ENCODE measurements around the gene TRAP1.
A peak's percentile ranks its signal among the peaks of the same experiment; 100 is the strongest.

Gene TRAP1

DNA sequence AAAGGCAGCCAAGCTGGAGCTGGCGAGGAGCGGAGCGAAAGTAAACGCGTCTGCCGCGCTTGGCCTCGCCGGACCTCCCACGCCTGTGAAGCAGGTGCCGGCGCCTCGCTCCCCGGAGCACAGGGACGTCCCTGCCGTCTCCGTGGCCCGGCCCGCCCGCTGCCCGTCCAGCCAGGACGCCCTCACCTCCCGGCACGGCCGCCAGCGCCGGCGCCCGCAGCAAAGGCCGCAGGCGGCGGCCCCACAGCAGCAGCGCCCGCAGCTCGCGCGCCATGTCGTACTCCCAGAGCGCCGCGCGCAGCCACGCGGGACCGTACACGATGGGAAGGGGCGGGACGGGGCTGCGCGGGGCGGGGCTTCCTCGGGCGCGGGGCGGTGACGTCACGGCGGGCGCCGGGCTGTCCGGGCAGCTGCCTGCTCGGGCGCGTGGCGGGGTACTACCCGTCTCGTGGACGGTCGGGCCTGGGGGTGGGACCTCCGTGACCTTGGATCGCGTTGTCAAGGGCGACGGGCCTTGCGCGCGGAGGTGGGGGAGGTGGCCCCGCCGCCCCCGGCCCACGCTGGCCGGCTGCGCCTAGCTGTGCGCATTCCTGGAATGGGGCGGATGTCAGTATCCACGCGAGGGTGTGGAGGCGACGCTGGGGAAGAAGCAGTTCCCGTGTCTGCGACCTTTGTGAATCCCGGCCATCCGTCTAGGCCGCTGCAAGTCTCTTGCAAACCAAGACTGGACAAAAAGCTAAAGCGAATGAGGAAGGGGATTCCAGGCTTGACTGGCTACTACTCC is at the start of gene TRAP1:
Gene TRAP1 (minus strand): TSS at position 290 of the 784 bp plus-strand sequence. CDS start 16 bp downstream, at position 274.
- peak; percentile 59 for DNase-seq

- DNase-seq, result no peak
Measured at GRCh38 chr16:3766177-3766576, 48.9 kb upstream of the TRAP1 start.

DNA sequence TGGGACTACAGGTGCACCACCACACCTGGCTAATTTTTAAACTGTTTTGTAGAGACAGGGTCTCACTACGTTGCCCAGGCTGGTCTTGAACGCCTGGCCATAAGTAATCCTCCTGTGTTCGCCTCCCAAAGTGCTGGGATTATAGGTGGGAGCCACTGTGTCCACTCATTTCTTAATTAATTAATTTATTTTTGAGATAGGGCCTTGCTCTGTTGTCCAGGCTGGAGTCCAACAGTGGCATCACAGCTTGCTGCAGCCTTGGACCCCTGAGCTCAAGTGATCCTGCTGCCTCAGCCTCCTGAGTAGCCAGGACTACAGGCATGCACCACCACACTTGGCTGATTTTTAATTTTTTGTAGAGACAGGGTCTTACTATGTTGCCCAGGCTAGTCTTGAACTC is 47.1 kb upstream of the TRAP1 start:
- DNase-seq, result no peak

GRCh38 chr16:3762107-3762750 is 44.9 kb upstream of the TRAP1 start:
- DNase-seq, result no peak

- no peak for DNase-seq
Measured at GRCh38 chr16:3761375-3762106, 44.2 kb upstream of the TRAP1 start.

DNA sequence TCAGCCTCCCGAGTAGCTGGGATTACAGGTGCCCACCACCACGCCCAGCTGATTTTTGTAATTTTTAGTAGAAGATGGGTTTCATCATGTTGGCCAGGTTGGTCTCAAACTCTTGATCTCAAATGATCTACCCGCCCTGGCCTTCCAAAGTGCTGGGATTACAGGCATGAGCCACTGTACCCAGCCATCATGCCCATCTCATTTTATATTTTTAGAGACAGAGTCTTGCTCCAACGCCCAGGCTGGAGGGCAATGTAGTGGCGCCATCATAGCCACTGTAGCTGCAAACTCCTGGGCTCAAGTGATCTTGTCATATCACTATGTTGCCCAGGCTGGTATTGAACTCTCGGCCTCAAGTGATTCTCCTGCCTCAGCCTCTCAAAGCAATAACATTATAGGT is 43.2 kb upstream of the TRAP1 start:
- DNase-seq, result no peak

DNA sequence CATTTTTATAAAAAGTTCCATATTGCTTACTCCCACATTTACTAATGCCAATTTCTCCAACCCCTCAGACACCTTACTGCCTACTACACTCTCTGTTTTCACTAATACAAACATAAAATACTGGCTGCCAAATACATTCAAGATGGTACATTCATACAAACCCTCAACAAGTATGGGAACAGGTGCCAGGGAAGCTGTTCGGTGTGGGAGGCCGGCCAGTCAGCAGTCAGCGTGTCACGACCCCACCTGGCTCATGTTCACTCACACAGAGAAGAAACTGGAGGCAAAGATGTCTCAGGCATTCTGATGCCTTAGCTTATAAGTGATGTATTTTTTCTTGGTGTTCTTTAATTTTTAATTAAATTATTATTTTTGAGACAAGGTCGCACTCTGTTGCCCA is 42.4 kb upstream of the TRAP1 start:
- DNase-seq, result no peak

DNA sequence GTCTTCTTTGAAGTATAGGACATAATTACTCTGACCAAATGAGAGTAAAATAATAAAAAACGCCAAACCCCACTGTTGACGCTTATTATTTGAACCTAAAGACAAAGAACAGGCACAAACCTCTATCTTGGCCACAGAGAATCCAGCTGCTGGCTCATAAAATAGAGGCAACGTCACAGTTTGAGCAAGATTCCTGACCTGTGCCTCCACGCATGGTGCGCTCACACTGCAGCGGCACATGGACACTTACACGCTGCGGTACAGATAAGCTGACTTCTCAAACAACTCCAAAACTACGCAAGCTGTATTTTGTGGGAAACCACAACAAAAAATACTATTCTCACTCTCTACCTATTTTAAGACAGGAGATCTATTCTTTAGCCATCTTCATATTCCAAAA is 38.8 kb upstream of the TRAP1 start:
- DNase-seq, result no peak

DNA sequence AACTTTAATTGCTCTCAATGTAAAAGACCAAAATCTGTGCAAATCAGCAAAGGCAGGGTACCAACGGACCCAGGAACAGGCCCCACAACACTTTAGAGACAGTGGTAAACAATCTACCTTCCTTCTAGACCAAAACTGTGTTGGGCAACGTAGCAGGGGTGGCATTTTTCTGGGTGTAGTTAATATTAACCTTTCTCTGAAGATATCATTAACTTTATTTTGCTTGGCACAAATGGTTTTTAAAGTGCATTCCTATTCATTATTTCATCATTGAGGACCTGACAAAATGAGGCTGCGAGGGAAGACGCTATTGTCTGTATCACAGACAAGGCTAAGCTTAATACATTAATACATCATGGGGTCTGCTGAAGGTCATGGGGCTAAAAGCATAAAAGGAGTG is 37.9 kb upstream of the TRAP1 start:
- DNase-seq, result no peak

- no peak for DNase-seq
Measured at GRCh38 chr16:3754772-3755171, 37.4 kb upstream of the TRAP1 start.

DNA sequence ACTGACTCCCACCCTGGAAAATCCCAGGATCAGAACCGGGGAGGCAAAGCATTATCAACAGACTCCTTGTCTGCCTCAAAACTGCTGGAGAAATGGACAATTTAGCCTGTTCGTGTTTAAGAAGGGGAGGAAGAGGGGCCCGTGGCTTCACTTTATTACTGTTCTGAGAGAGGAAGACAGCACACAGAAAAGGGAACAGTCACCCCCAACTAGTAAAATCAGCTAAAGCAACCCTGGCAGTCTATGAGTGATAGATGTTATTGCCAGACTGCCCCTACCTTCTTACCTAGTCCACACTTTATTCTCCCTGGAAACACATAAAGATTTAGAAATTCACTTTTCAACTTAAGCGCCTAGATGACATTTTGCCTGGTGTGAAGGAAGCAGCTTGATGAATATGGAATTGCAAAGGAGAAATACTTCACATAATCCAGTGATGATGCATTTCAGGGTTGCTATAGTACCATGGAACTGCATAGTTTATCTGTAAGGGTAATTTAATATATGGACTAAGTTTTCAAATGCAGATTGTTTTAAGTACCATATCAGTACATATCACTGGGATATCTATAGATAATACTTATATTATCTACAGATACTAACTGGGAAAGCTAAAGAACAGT is 36.9 kb upstream of the TRAP1 start:
- DNase-seq, result no peak

- DNase-seq, result no peak
Measured at GRCh38 chr16:3752984-3753383, 35.7 kb upstream of the TRAP1 start.

DNA sequence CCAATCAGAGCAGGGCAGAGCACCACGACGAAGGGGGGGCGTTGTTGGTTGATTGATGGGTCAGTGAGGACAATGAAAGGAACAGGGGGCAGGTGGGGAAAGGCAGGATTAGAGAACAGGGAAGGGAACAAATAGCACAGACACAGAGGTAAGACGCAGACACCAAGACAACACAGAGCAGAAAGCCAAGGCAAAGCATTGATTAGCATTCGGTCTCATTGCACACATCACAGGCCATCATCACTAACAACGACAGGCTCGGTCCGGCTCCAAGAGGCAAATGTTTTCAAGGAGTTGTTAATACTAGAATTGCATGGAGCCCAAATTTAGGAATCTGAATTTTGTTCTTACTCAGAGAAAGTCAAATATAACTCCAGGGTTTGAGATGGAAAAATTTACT is 34.6 kb upstream of the TRAP1 start:
- DNase-seq, result no peak

DNA sequence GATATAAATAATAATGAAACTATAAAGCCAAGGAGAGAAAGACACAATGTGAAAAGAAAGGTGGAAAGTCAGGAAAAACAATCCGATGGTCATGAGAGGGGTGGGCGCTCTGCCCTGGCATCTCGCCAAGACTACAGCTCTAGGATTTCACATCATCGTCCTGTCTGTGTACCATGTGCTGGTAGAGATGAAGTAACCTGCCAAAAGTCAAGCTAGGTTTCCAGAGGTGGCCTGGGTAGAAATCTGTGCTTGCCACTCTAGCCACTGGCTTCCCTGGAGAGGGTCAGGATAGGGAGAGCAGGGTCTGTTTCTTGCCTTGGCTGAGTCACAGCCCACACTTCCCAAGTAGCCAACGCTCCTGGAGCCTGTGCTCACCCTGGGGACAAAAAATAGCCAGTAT is 31.0 kb upstream of the TRAP1 start:
- DNase-seq, result no peak

GRCh38 chr16:3745751-3746355 is 28.5 kb upstream of the TRAP1 start:
- DNase-seq, result no peak

DNA sequence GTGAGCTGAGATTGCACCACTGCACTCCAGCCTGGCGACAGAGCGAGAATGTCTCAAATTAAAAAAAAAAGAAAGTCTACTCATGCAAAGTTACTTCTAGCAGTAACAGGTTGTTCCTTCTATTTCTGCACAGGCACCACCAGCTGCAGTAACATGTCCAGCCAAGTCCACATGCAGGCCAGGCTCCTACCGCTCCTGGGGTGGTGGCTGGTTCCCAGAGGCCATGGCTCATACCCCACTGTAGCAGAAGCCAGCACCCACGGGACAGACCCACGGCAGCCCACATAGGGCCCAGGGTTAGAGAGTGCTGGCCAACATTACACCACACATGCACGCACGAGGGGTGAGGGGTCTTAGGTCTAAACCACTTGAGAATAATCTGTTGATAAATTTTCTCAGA is 26.7 kb upstream of the TRAP1 start:
- DNase-seq, result no peak

DNA sequence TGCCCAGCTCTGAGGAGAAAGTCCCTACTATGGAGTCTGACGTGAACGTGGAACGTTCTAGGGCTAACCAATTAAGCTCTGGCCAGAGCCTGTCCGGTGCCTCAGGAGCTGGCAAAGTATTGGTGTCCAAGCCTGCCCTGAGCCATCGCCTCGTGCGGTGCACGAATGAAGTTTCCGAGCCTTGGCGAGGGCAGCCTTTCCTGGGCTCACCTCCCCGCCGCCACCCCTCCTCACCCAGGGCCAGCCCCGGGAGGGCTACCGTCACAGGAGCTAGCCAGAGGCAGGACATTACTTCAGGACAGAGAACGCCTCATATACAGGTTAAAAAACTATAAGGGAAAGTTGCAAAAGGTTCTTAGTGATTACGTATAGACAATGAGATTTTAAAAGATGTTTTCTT is 23.6 kb upstream of the TRAP1 start:
- no peak for DNase-seq

GRCh38 chr16:3740186-3740585 is 22.9 kb upstream of the TRAP1 start:
- no peak for DNase-seq

GRCh38 chr16:3739636-3740035 is 22.3 kb upstream of the TRAP1 start:
- no peak for DNase-seq

GRCh38 chr16:3738541-3738940 is 21.2 kb upstream of the TRAP1 start:
- DNase-seq, result no peak

DNA sequence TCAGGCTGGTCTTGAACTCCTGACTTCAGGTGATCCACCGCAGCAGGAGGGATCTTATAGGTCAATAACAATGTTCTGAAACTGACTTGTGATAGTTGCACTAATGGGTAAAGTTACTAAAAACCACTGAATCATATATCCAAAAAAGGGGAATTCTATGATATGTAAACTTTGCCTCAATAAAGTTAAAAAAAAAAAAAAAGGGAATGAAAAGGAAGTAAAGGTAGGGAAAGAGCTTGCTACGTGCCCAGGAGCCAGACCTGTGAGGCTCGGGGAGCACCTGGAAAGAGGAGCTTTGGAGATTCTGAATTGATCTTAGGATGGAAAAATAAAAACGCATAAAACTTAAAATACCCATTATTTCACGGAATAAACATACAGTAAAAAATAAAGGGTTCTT is 20.8 kb upstream of the TRAP1 start:
- no peak for DNase-seq

DNA sequence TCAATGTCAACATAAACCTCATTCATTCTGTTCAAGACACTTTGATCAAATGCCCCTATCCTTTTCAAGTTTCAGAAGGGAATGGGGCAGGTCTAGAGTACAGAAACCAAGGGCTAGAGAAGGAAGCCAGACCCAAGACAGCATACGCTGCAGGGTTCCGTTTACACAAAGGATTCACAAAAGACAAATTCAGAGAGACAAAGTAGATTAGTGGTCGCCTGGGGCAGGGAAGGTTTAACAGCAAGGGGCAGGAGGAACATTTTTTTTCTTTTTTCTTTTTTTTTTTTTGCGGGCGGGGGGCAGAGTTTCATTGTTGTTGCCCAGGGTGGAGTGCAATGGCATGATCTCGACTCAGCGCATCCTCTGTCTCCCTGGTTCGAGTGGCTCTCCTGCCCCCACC is 19.9 kb upstream of the TRAP1 start:
- no peak for DNase-seq

DNA sequence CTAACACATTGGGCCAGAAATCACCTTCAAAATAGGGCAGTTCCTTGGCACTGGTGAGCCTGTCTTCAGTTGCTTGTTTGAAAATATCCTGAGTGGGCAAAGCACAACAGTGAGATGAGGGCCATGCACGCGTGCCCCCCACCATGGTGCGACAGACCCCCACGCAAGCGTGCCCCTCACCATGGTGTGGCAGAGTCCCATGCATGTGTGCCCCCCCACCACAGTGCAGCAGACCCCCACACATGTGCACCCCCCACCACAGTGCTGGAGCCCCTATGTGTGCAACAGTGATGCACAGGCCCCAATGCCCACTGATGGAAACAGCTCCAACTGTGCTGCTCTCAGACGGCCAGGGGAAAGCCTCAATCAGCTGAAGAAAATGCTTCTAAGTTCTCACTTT is 18.8 kb upstream of the TRAP1 start:
- no peak for DNase-seq

All from NCI-H2029 (cell line).